C4-2B (cell line): Measurements from ENCODE around the gene JUN.

Experiments used
- ZFX ChIP-seq: fragments of 450-650 bp; IDR thresholded peaks from 2 replicates; pipeline ENCODE4 v1.6.1; 2017
- TF ChIP-seq, protein P1 (sequence below): fragments of 450-650 bp; conservative IDR thresholded peaks from 2 replicates; pipeline ENCODE4 v1.5.1; 2017; ENCODE audit warnings: mild to moderate bottlenecking

GRCh38 chr1:58735586-58735985, 48.3 kb downstream of the JUN start:
- TF ChIP-seq, protein P1, sequence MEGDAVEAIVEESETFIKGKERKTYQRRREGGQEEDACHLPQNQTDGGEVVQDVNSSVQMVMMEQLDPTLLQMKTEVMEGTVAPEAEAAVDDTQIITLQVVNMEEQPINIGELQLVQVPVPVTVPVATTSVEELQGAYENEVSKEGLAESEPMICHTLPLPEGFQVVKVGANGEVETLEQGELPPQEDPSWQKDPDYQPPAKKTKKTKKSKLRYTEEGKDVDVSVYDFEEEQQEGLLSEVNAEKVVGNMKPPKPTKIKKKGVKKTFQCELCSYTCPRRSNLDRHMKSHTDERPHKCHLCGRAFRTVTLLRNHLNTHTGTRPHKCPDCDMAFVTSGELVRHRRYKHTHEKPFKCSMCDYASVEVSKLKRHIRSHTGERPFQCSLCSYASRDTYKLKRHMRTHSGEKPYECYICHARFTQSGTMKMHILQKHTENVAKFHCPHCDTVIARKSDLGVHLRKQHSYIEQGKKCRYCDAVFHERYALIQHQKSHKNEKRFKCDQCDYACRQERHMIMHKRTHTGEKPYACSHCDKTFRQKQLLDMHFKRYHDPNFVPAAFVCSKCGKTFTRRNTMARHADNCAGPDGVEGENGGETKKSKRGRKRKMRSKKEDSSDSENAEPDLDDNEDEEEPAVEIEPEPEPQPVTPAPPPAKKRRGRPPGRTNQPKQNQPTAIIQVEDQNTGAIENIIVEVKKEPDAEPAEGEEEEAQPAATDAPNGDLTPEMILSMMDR = no peak
- no peak for TF ChIP-seq ZFX
